H9 (cell line): ENCODE results near the gene ALDH9A1. TPM values are rescaled to one million over a fixed set of nuclear protein-coding genes. Genes with fewer than 3 reads are reported as not detected.

Experiments
- DNase-seq: peaks from one replicate; pipeline ENCODE4 v3.0.0-alpha.2; 2017
- H2AFZ ChIP-seq: one replicate; pipeline ENCODE4 v1.6.1; 2013; ENCODE audit warnings: mild to moderate bottlenecking, low read length, control low read depth, moderate library complexity
- H2AK5ac ChIP-seq: 2 replicates; pipeline ENCODE4 v1.6.1; 2013; ENCODE audit warnings: low read length, control low read depth, mixed read lengths; ENCODE audit not compliant: insufficient read length
- H2BK120ac ChIP-seq: one replicate; pipeline ENCODE4 v1.6.1; 2013; ENCODE audit warnings: low read depth, mild to moderate bottlenecking, low read length, control low read depth, inconsistent platforms; ENCODE audit not compliant: poor library complexity, severe bottlenecking
- H2BK12ac ChIP-seq: 2 replicates; pipeline ENCODE4 v1.6.1; 2013; ENCODE audit warnings: low read length, control low read depth, mixed read lengths, low read depth; ENCODE audit not compliant: insufficient read length
- H2BK15ac ChIP-seq: 2 replicates; pipeline ENCODE4 v1.6.1; 2013; ENCODE audit warnings: low read depth, low read length, control low read depth
- H2BK20ac ChIP-seq: one replicate; pipeline ENCODE4 v1.6.1; 2013; ENCODE audit warnings: low read depth, mild to moderate bottlenecking, low read length, control low read depth, inconsistent platforms; ENCODE audit not compliant: poor library complexity, severe bottlenecking
- H2BK5ac ChIP-seq: 2 replicates; pipeline ENCODE4 v1.6.1; 2013; ENCODE audit warnings: low read length, control low read depth, mixed read lengths; ENCODE audit not compliant: insufficient read length
- H3K14ac ChIP-seq: 2 replicates; pipeline ENCODE4 v1.6.1; 2013; ENCODE audit warnings: low read length, control low read depth; ENCODE audit not compliant: insufficient read depth
- H3K18ac ChIP-seq: 2 replicates; pipeline ENCODE4 v1.6.1; 2013; ENCODE audit warnings: low read depth, mild to moderate bottlenecking, mixed read lengths, low read length, control low read depth; ENCODE audit not compliant: insufficient read length
- H3K23ac ChIP-seq: 2 replicates; pipeline ENCODE4 v1.6.1; 2013; ENCODE audit warnings: low read length, control low read depth, mixed read lengths, low read depth; ENCODE audit not compliant: insufficient read length
- H3K23me2 ChIP-seq: 2 replicates; pipeline ENCODE4 v1.6.1; 2013; ENCODE audit warnings: low read depth, mild to moderate bottlenecking, mixed read lengths, low read length, control low read depth; ENCODE audit not compliant: insufficient read length, poor library complexity, severe bottlenecking
- H3K27ac ChIP-seq: 2 replicates; pipeline ENCODE4 v1.5.1; 2013; ENCODE audit warnings: low read length, control low read depth, mixed read lengths, low read depth; ENCODE audit not compliant: insufficient read length
- H3K27me3 ChIP-seq: 2 replicates; pipeline ENCODE4 v1.6.1; 2013; ENCODE audit warnings: low read length, control low read depth, inconsistent platforms; ENCODE audit not compliant: insufficient read depth
- H3K4ac ChIP-seq: 2 replicates; pipeline ENCODE4 v1.6.1; 2013; ENCODE audit warnings: low read depth, mild to moderate bottlenecking, control low read depth, inconsistent platforms, low read length, moderate library complexity
- H3K4me1 ChIP-seq: 2 replicates; pipeline ENCODE4 v1.6.1; 2013; ENCODE audit warnings: low read length, control low read depth, inconsistent platforms; ENCODE audit not compliant: insufficient read depth
- H3K4me2 ChIP-seq: 2 replicates; pipeline ENCODE4 v1.6.1; 2013; ENCODE audit warnings: low read length, control low read depth, mixed read lengths; ENCODE audit not compliant: insufficient read length, insufficient read depth
- H3K56ac ChIP-seq: 2 replicates; pipeline ENCODE4 v1.6.1; 2013; ENCODE audit warnings: low read depth, mild to moderate bottlenecking, mixed read lengths, low read length, control low read depth; ENCODE audit not compliant: insufficient read length
- H3K79me1 ChIP-seq: 2 replicates; pipeline ENCODE4 v1.6.1; 2013; ENCODE audit warnings: low read depth, mild to moderate bottlenecking, moderate library complexity, low read length, control low read depth, inconsistent platforms; ENCODE audit not compliant: insufficient read depth, poor library complexity, severe bottlenecking
- H3K79me2 ChIP-seq: 2 replicates; pipeline ENCODE4 v1.6.1; 2013; ENCODE audit warnings: low read length, control low read depth, inconsistent platforms; ENCODE audit not compliant: insufficient read depth
- H3K9ac ChIP-seq: 2 replicates; pipeline ENCODE4 v1.6.1; 2013; ENCODE audit warnings: low read length, control low read depth, mixed read lengths; ENCODE audit not compliant: insufficient read length; ENCODE audit errors: extremely low read depth
- H3K9me3 ChIP-seq: one replicate; pipeline ENCODE4 v1.6.1; 2013; ENCODE audit warnings: low read depth, low read length, inconsistent platforms; ENCODE audit not compliant: control insufficient read depth
- H3T11ph ChIP-seq: one replicate; pipeline ENCODE4 v1.6.1; 2013; ENCODE audit warnings: mild to moderate bottlenecking, low read length, control low read depth, inconsistent platforms
- H4K20me1 ChIP-seq: one replicate; pipeline ENCODE4 v1.6.1; 2013; ENCODE audit not compliant: control insufficient read depth, insufficient read length, insufficient read depth
- H4K5ac ChIP-seq: 2 replicates; pipeline ENCODE4 v1.6.1; 2013; ENCODE audit warnings: low read depth, mild to moderate bottlenecking, mixed read lengths, low read length, control low read depth; ENCODE audit not compliant: insufficient read length
- H4K8ac ChIP-seq: replicated peaks from 2 replicates; pipeline ENCODE4 v1.6.1; 2013; ENCODE audit warnings: low read length, control low read depth, mixed read lengths, low read depth; ENCODE audit not compliant: insufficient read length
- H4K91ac ChIP-seq: 2 replicates; pipeline ENCODE4 v1.6.1; 2013; ENCODE audit warnings: low read depth, mild to moderate bottlenecking, moderate library complexity, mixed read lengths, low read length, control low read depth; ENCODE audit not compliant: insufficient read length
- H3K27ac Mint-ChIP-seq, 3 experiments: 2 replicates in 2 of 3; 3 replicates in 1 of 3; pipeline ENCODE4 v1.8.0; 2020 to 2021; ENCODE audit warnings: mixed read lengths in 3 of 3, mild to moderate bottlenecking in 1 of 3, moderate library complexity in 1 of 3
- H3K27me3 Mint-ChIP-seq: 2 replicates; pipeline ENCODE4 v1.8.0; 2021; ENCODE audit warnings: low read depth, mild to moderate bottlenecking, moderate library complexity, mixed read lengths
- H3K36me3 Mint-ChIP-seq, 3 experiments: 2 replicates in 2 of 3; 3 replicates in 1 of 3; pipeline ENCODE4 v1.8.0; 2020 to 2021; ENCODE audit warnings: low read depth in 3 of 3, mixed read lengths in 3 of 3; ENCODE audit not compliant: insufficient read depth in 1 of 3
- H3K4me1 Mint-ChIP-seq, 2 experiments: 2 replicates each; pipeline ENCODE4 v1.8.0; 2020; ENCODE audit warnings: mixed read lengths in 2 of 2
- H3K4me3 Mint-ChIP-seq, 2 experiments: 2 replicates in 1 of 2; 3 replicates in 1 of 2; pipeline ENCODE4 v1.8.0; 2020 to 2021; ENCODE audit warnings: mild to moderate bottlenecking in 2 of 2, mixed read lengths in 2 of 2, moderate library complexity in 1 of 2
- H3K9me3 Mint-ChIP-seq, 2 experiments: 2 replicates in 1 of 2; 3 replicates in 1 of 2; pipeline ENCODE4 v1.8.0; 2020; ENCODE audit warnings: mild to moderate bottlenecking in 2 of 2, mixed read lengths in 2 of 2, moderate library complexity in 1 of 2
- WGBS: extraction: QIAGEN DNeasy Blood & Tissue Kit; methylation state at CpG from one replicate; pipeline ENCODE4 v1.1.7; 2013; ENCODE audit warnings: missing lambda C conversion rate, low lambda C conversion rate, mixed read lengths; ENCODE audit not compliant: insufficient read length; ENCODE audit errors: extremely low coverage; 5-methylcytosine and 5-hydroxymethylcytosine counted together
- total RNA-seq: library from RNA; stranded (reverse); gene quantifications from 2 replicates; pipeline ENCODE4 v1.2.1, GENCODE V29; 2021
- TF ChIP-seq, protein P1 (sequence below): fragments of 200-600 bp; sonication (generic); conservative IDR thresholded peaks from 3 replicates; pipeline ENCODE4 v1.8.0; 2021; ENCODE audit warnings: antibody characterized with exemption, mild to moderate bottlenecking

ALDH9A1 gene
- total RNA-seq, 1 experiment from 2014 or later = 55.0 TPM

DNA sequence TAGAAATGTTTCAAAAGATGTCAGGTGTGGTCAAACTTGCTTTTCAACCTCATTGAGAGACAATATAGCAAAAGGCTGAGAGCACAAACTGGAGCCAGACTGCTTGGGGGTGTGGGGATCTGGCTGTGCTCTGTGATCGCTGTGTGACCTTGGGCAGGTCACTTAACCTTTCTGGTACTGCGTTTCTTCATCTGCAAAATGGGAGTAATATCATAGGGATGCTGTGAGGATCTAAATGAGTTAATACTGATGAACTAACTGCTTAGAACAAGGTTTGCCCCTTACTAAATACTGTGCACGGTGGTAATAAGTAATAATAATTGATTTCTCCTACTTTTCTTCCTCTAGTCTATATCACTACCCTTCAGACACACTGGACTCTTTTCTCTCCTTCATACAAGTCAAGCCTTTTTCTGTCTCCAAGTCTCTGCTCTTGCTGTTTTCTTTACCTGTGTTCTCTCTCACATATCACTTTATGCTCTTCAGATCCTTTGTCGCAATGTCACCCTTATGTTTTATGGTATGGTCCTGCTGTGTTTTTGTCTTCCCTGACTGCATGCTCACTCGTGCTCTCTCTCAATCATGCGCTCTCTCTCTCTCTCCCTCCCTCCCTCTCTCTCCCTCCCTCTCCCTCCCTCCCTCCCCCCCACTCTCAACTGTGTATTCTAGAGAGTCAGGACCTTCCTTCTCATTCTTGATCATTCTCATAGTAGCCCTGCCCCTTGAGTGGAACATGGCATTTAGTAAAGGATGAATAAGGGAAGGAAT, 64.0 kb downstream of the ALDH9A1 start:
- Histone ChIP-seq H4K91ac (no peak overlapping the region), H2BK20ac (no peak overlapping the region), H3K27me3 (no peaks in the 10 kb centered on the region), H2BK120ac (no peak overlapping the region), H3K4ac (no peak overlapping the region), H2BK15ac (no peak overlapping the region), H3K27ac (no peak overlapping the region), H3K23ac (no peak overlapping the region), H3K4me2 (peak overlapping the region; percentile 56), H3K79me1 (peaks cover 2% of the 10 kb centered on the region), H3K18ac (no peak overlapping the region), H4K20me1 (no peaks in the 10 kb centered on the region), H3T11ph (no peak overlapping the region), H2BK12ac (no peak overlapping the region), H2BK5ac (no peak overlapping the region), H3K23me2 (peaks cover 11% of the 10 kb centered on the region), H2AK5ac (no peak overlapping the region), H3K9me3 (no peaks in the 10 kb centered on the region), H2AFZ (no peak overlapping the region), H3K9ac (no peak overlapping the region), H3K14ac (no peak overlapping the region), H3K4me1 (peaks cover 7% of the 10 kb centered on the region; the same call in 1 of the 2 replicates), H3K56ac (no peak overlapping the region), H3K79me2 (peaks cover 3% of the 10 kb centered on the region; the same call in 1 of the 2 replicates), H4K8ac (no peak overlapping the region), H4K5ac (no peak overlapping the region)
- H3K36me3 Mint-ChIP-seq = peaks cover 3 to 5% (median 5%) of the 10 kb centered on the region in 3 experiments; a peak in 3 of 7 replicates
- TF ChIP-seq, protein P1, sequence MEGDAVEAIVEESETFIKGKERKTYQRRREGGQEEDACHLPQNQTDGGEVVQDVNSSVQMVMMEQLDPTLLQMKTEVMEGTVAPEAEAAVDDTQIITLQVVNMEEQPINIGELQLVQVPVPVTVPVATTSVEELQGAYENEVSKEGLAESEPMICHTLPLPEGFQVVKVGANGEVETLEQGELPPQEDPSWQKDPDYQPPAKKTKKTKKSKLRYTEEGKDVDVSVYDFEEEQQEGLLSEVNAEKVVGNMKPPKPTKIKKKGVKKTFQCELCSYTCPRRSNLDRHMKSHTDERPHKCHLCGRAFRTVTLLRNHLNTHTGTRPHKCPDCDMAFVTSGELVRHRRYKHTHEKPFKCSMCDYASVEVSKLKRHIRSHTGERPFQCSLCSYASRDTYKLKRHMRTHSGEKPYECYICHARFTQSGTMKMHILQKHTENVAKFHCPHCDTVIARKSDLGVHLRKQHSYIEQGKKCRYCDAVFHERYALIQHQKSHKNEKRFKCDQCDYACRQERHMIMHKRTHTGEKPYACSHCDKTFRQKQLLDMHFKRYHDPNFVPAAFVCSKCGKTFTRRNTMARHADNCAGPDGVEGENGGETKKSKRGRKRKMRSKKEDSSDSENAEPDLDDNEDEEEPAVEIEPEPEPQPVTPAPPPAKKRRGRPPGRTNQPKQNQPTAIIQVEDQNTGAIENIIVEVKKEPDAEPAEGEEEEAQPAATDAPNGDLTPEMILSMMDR = no peak
- DNase-seq = no peak
- H3K27ac Mint-ChIP-seq = 0 out of 7 replicates have a peak overlapping the region, but pooled peaks of 1 of the 3 experiments have one; percentile 19
- no peaks in the 10 kb centered on the region for H3K27me3 Mint-ChIP-seq
- no peaks in the 10 kb centered on the region for H3K9me3 Mint-ChIP-seq
- H3K4me3 Mint-ChIP-seq = peak overlapping the region in 1 of 2 experiments; percentile 50; a peak in 2 of 5 replicates
- no CpG with 5 or more reads among the region's 6 CpGs for WGBS
- H3K4me1 Mint-ChIP-seq = peaks cover 44 to 52% of the 10 kb centered on the region in 2 experiments
